Stimulated activated naive CD8-positive, alpha-beta T cell treated with anti-CD3 and anti-CD28 coated beads, Interleukin-15, amount 100 ng/mL, for 72 hours (primary cell): ENCODE data around the gene FZD10.

Source experiments
- ATAC-seq: fragments of 150-1000 bp; cut with Tn5 transposase; 2 replicates; pipeline ENCODE4 v1.10.0; 2021; ENCODE audit warnings: mild to moderate bottlenecking, moderate library complexity
- DNase-seq, 2 donors: peaks; one replicate each; pipeline ENCODE4 v3.0.0; 2021 to 2022
- H3K27ac Mint-ChIP-seq, 2 donors: one replicate each; pipeline ENCODE4 v1.8.0; 2022; ENCODE audit warnings: mild to moderate bottlenecking in 2 of 2, mixed read lengths in 2 of 2, moderate library complexity in 2 of 2
- H3K27me3 Mint-ChIP-seq: one replicate; pipeline ENCODE4 v1.8.0; 2022; ENCODE audit warnings: mixed read lengths
- H3K4me1 Mint-ChIP-seq: one replicate; pipeline ENCODE4 v1.8.0; 2022; ENCODE audit warnings: mild to moderate bottlenecking, mixed read lengths
- H3K4me3 Mint-ChIP-seq, 2 donors: one replicate each; pipeline ENCODE4 v1.8.0; 2022; ENCODE audit warnings: mild to moderate bottlenecking in 2 of 2, mixed read lengths in 2 of 2, moderate library complexity in 1 of 2
- H3K9me3 Mint-ChIP-seq, 2 donors: one replicate each; pipeline ENCODE4 v1.8.0; 2022; ENCODE audit warnings: mixed read lengths in 2 of 2

Gene FZD10

GRCh38 chr12:130179191-130179590, 16.9 kb downstream of the FZD10 start:
- Mint-ChIP-seq H3K9me3 (peaks cover 5 to 13% of the 10 kb centered on the region in 2 donors), H3K4me1 (no peaks in the 10 kb centered on the region), H3K27me3 (peaks cover 76% of the 10 kb centered on the region), H3K27ac (no peak overlapping the region), H3K4me3 (no peak overlapping the region)
- DNase-seq = no peak
- no peak for ATAC-seq

GRCh38 chr12:130179621-130180020, 17.4 kb downstream of the FZD10 start:
- ATAC-seq = no peak
- peaks cover 80% of the 10 kb centered on the region for H3K27me3 Mint-ChIP-seq
- H3K4me3 Mint-ChIP-seq = no peak overlapping the region
- no peak for DNase-seq
- no peaks in the 10 kb centered on the region for H3K4me1 Mint-ChIP-seq
- H3K9me3 Mint-ChIP-seq = peaks cover 5 to 13% of the 10 kb centered on the region in 2 donors
- no peak overlapping the region for H3K27ac Mint-ChIP-seq

GRCh38 chr12:130181211-130181610, 18.9 kb downstream of the FZD10 start:
- ATAC-seq (no peak), DNase-seq (no peak)
- Mint-ChIP-seq H3K27me3 (peaks cover 80% of the 10 kb centered on the region), H3K9me3 (peaks cover 5 to 13% of the 10 kb centered on the region in 2 donors), H3K4me1 (no peaks in the 10 kb centered on the region), H3K4me3 (no peak overlapping the region), H3K27ac (no peak overlapping the region)

GRCh38 chr12:130183585-130184370, 21.5 kb downstream of the FZD10 start:
- H3K4me1 Mint-ChIP-seq = no peaks in the 10 kb centered on the region
- H3K9me3 Mint-ChIP-seq = peaks cover 5 to 13% of the 10 kb centered on the region in 2 donors
- no peak overlapping the region for H3K4me3 Mint-ChIP-seq
- DNase-seq (no peak), ATAC-seq (no peak)
- H3K27ac Mint-ChIP-seq = no peak overlapping the region
- H3K27me3 Mint-ChIP-seq = peaks cover 78% of the 10 kb centered on the region

- peaks cover 5 to 13% of the 10 kb centered on the region in 2 donors for H3K9me3 Mint-ChIP-seq
- no peak for ATAC-seq
- H3K4me3 Mint-ChIP-seq = no peak overlapping the region
- no peak for DNase-seq
- H3K27ac Mint-ChIP-seq = no peak overlapping the region
- H3K4me1 Mint-ChIP-seq = no peaks in the 10 kb centered on the region
- H3K27me3 Mint-ChIP-seq = peaks cover 75% of the 10 kb centered on the region
Measured at GRCh38 chr12:130184404-130185090, 22.3 kb downstream of the FZD10 start.

GRCh38 chr12:130185455-130186391, 23.5 kb downstream of the FZD10 start:
- Mint-ChIP-seq H3K9me3 (peaks cover 5 to 13% of the 10 kb centered on the region in 2 donors), H3K27me3 (peaks cover 63% of the 10 kb centered on the region), H3K4me3 (no peak overlapping the region), H3K4me1 (no peaks in the 10 kb centered on the region), H3K27ac (no peak overlapping the region)
- DNase-seq (no peak), ATAC-seq (no peak)

DNA sequence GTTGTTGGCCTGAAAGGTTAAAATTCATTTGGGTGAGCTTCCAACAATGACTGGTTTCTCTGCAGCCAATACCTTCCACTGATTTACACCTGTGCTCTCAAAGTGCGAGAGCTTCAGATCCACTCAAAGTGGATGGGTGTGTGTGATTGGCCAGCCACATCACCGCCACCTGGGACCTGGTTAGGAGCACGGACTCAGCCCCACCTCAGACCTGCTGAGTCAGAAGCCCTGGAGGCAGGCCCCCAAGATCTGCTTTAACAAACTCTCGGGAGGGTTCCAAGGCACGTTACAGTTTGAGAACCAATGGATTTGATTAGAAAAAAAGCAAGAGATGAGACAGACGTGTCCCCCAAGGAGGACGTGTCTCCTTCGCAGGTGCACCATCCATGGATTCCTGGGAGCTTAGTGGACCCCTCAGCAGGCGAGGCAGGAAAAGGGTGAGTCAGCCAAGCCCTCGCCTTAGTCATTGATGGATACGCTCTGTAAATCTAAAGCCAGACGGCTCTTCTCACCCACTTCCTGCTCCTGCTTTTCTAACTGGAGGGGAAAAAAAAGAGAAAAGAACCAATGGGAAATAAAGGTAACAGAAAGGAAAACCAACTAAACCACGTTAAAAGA, 24.5 kb downstream of the FZD10 start:
- ATAC-seq (no peak), DNase-seq (no peak)
- Mint-ChIP-seq H3K27ac (no peak overlapping the region), H3K4me3 (no peak overlapping the region), H3K9me3 (peaks cover 5 to 18% of the 10 kb centered on the region in 2 donors), H3K27me3 (peaks cover 59% of the 10 kb centered on the region), H3K4me1 (no peaks in the 10 kb centered on the region)

GRCh38 chr12:130192642-130193345, 30.5 kb downstream of the FZD10 start:
- no peak for DNase-seq
- no peaks in the 10 kb centered on the region for H3K4me1 Mint-ChIP-seq
- H3K27ac Mint-ChIP-seq = no peak overlapping the region
- H3K27me3 Mint-ChIP-seq = peaks cover 13% of the 10 kb centered on the region
- ATAC-seq = no peak
- peaks cover 0 to 5% of the 10 kb centered on the region in 2 donors for H3K9me3 Mint-ChIP-seq
- no peak overlapping the region for H3K4me3 Mint-ChIP-seq

- H3K9me3 Mint-ChIP-seq = peaks cover 0 to 5% of the 10 kb centered on the region in 2 donors
- H3K27me3 Mint-ChIP-seq = no peaks in the 10 kb centered on the region
- H3K27ac Mint-ChIP-seq = no peak overlapping the region
- ATAC-seq (no peak), DNase-seq (no peak)
- no peaks in the 10 kb centered on the region for H3K4me1 Mint-ChIP-seq
- no peak overlapping the region for H3K4me3 Mint-ChIP-seq
Measured at GRCh38 chr12:130194154-130194553, 31.9 kb downstream of the FZD10 start.

DNA sequence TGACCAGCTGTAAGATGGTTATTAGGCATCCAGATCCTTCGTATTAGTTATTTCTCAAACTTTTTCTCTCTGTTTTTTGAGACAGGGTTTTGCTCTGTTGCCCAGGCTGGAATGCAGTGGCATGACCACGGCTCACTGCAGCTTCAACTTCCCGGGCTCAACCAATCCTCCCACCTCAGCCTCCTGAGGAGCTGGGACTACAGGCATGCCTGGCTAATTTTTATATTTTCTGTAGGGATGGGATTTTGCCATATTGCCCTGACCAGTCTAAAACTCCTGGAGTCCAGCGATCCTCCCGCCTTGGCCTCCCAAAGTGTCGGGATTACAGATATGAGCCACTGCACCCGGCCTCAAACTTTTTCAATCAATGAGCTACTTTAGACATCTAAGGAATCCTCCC, 33.1 kb downstream of the FZD10 start:
- H3K27ac Mint-ChIP-seq = no peak overlapping the region
- H3K4me3 Mint-ChIP-seq = no peak overlapping the region
- peaks cover 1% of the 10 kb centered on the region for H3K27me3 Mint-ChIP-seq
- no peaks in the 10 kb centered on the region for H3K4me1 Mint-ChIP-seq
- DNase-seq = no peak
- H3K9me3 Mint-ChIP-seq = peaks cover 0 to 5% of the 10 kb centered on the region in 2 donors
- no peak for ATAC-seq

DNA sequence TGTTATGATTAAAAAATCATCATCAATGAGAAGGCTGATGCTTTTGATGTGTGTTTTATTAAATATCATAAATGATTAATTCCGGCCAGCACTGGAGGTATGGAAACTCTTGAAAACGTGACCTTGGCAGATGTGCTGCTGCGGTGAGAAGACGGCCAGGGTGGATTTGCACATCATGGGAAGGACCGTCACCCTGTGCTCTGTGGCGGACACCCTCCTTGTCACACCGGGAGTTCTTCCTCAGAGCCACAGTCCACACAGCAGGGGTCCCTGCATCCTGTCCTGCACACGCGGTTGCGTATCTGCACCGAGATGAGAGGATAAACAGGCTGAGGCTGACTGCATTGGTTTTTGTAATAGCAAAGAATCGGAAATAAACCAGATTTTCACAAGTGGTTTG, 33.5 kb downstream of the FZD10 start:
- ATAC-seq (no peak), DNase-seq (no peak)
- Mint-ChIP-seq H3K9me3 (peaks cover 0 to 5% of the 10 kb centered on the region in 2 donors), H3K27me3 (peaks cover 6% of the 10 kb centered on the region), H3K27ac (no peak overlapping the region), H3K4me1 (no peaks in the 10 kb centered on the region), H3K4me3 (no peak overlapping the region)

DNA sequence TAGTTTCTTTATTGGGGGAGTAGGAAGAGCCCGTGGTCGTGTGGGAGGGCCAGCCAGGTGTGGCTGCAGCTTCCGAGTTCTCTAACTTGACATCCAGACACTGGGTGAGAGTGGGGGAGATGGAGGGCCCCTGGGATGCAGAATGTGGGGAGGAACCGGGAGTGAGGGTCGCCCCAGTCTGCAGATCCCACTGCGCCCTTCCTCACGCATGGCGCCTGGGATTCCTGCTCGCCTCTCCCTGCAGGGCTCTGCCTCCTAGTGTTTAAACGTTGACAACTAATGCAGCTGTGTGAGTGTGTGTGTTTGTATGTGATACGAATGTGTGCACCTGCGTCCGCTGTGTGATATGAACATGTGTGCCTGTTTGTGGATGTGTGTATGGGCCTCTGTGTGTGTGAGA, 34.6 kb downstream of the FZD10 start:
- no peak for ATAC-seq

DNA sequence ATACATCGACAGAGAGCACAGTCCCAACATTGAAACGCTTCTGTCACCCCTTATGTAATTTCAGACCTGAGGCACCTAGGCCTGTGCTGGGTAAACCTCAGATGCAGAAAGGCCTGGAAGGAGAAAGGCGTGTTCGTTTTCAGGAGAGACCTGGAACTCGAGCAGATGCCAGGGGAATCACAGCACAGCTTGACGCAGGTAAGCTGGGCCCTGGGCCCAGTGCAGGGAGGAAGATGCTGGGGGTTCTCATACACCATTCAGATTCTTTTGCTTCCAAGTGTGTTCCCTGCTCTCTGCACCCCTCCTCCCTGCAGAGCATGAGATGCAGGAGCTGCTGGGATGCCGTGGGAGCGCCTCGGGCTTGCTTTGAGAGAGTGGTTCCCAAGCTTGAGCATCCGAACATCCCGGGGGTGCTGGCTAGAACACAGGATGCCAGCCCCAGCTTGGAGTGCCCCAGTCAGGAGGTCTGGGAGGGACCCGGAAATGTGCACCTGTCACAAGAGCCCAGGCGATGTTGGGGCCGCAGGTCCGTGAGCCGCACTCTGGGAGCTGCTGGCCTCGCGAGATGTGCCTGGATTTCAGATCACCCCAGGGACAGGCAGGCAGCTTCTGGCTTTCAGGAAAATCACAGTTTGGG, 35.9 kb downstream of the FZD10 start:
- no peaks in the 10 kb centered on the region for H3K4me1 Mint-ChIP-seq
- no peak overlapping the region for H3K27ac Mint-ChIP-seq
- ATAC-seq (no peak), DNase-seq (no peak)
- no peak overlapping the region for H3K4me3 Mint-ChIP-seq
- no peaks in the 10 kb centered on the region for H3K9me3 Mint-ChIP-seq
- peaks cover 10% of the 10 kb centered on the region for H3K27me3 Mint-ChIP-seq

More for the DNA sequence above, 34.6 kb downstream of the FZD10 start:
- no peak overlapping the region for H3K27ac Mint-ChIP-seq
- DNase-seq = no peak
- H3K9me3 Mint-ChIP-seq = no peaks in the 10 kb centered on the region
- no peaks in the 10 kb centered on the region for H3K4me1 Mint-ChIP-seq
- no peak overlapping the region for H3K4me3 Mint-ChIP-seq
- peaks cover 7% of the 10 kb centered on the region for H3K27me3 Mint-ChIP-seq

DNA sequence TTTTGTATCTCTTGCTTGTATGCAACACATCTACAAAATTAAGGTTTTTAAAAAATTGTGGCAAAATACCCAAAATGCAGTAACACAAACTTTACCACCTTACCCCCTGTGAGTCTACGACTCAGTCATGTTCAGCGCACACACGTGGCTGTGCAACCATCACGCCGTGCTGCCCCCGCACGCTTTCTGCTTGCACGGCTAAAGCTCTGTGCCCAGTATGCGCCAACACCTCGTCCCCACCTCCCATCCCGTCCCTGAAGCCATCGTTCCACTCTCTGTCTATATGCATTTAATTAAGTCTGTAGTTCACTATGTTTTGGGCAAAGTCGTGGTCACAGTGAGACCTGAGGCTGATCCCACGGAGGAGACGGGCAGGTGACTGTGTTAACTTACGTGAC, 36.4 kb downstream of the FZD10 start:
- H3K9me3 Mint-ChIP-seq = no peaks in the 10 kb centered on the region
- H3K27ac Mint-ChIP-seq = no peak overlapping the region
- DNase-seq (no peak), ATAC-seq (no peak)
- H3K27me3 Mint-ChIP-seq = peaks cover 15% of the 10 kb centered on the region
- no peaks in the 10 kb centered on the region for H3K4me1 Mint-ChIP-seq
- H3K4me3 Mint-ChIP-seq = no peak overlapping the region
